Measurements from ENCODE around the gene SART1. TPM values are rescaled to one million over a fixed set of nuclear protein-coding genes. Genes with fewer than 3 reads are reported as not detected.
"Not testable (repeated sequence)": the region's sequence is repeated elsewhere in the genome, so short reads cannot be mapped to it uniquely, and the experiment has no call there.

SART1 gene
- total RNA-seq, 1 experiment from 2014 or later: 28.4 TPM

DNA sequence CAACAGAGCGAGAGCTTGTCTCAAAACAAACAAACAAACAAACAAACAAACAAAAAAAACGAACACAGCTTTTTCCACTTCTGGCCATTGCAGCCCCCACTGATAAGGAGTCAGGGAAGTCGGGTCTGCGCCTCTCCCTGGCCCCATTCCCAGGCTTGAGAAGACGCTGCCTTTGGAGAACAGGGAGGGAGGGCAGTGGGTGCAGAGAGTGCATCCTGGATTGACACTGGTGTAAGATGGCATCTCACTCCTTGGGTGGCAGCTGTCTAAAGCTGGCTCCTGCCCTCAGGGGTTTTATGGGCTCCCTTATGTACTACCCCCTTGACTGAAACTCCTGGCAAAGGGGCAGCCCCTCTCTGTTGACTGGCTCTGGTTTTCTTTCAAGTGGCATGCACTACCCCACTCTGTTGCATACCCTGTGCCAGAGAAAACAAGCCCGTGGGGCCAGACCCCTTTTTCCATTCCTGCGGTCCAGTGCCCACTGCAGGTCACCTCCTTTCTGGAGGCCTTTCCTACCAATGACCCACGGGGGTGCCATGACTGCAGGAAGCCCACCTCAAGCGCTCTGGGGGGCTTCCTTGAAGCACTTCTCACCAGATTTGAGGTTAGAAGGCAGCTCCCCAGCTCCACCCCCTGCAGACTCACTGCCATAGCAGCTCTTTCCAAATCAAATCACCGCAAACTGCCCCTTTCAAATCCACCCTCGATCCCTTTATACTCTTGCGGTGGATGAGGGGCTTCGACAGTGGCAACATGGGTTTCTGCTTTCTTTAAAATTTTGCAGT, 29.6 kb upstream of the SART1 start:
- DNase-seq (ENCODE audit: extremely low read depth, low read depth): no peak

DNA sequence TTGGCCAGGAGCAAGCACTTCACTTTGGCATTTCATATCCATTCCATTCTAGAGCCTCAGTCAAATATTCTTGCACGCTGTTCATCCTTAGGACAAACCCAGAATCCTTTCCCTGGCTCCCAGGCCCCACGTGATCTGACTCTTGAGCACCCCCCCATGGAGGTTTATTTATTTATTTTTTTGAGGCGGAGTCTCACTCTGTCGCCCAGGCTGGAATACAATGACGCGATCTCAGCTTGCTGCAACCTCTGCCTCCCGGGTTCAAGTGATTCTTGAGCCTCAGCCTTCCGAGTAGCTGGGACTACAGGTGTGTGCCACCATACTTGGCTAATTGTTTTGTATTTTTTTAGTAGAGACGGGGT, 29.0 kb upstream of the SART1 start:
- DNase-seq (ENCODE audit: extremely low read depth, low read depth): no peak

GRCh38 chr11:65934014-65934413, 27.5 kb upstream of the SART1 start:
- no peak for DNase-seq (ENCODE audit: extremely low read depth, low read depth)

- DNase-seq (ENCODE audit: extremely low read depth, low read depth): no peak
Measured at GRCh38 chr11:65937766-65938165, 23.8 kb upstream of the SART1 start.

DNA sequence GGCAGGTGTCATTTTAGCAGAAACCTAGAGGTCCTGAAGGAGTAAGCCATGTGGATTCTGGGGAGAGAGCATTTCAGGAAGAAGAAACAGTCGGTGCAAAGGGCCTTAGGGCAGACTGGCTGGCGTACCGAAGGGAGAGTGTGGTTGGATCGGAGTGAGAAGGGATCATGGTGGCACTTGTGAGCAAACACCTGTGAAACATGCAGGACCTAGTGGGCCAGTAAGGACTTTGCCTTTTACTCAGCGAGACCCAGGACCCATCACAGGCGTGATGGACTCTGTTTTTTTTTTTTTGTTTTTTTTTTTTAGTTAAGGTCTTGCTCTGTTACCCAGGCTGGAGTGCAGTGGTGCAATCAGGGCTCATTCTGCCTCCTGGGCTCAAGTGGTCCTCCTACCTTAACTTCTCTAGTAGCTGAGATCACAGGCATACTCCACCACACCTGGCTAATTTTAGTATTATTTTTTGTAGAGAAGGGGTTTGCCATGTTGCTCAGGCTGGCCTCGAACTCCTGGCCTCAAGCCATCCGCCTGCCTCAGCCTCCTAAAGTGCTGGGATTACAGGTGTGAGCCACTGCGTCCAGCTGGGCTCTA, 19.7 kb upstream of the SART1 start:
- no peak for DNase-seq (ENCODE audit: extremely low read depth, low read depth)

GRCh38 chr11:65942531-65942930, 19.0 kb upstream of the SART1 start:
- no peak for DNase-seq (ENCODE audit: extremely low read depth, low read depth)

GRCh38 chr11:65944191-65944590, 17.3 kb upstream of the SART1 start:
- DNase-seq (ENCODE audit: extremely low read depth, low read depth): no peak

DNA sequence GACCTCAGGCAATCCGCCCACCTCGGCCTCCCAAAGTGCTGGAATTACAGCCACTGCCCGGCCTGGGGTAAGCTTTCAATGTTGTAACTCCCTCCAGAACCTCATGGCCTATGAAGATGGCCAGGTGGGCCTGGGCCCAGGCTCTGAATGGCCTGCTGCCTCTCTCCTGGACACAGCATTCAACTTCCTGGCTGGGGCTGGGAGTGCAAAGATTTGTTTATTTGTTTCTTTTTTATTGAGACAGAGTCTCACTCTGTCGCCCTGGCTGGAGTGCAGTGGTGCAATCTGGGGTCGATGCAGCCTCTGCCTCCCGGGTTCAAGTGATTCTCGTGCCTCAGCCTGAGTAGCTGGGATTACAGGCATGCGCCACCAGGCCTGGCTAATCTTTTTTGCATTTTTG, 16.8 kb upstream of the SART1 start:
- no peak for DNase-seq (ENCODE audit: extremely low read depth, low read depth)

- DNase-seq (ENCODE audit: extremely low read depth, low read depth): no peak
Measured at GRCh38 chr11:65945430-65945911, 16.1 kb upstream of the SART1 start, which contains the start of gene TSGA10IP. Gene TSGA10IP, plus strand, starts transcription at chr11:65945480. Its CDS starts 196 bp downstream, at chr11:65945676.

- no peak for DNase-seq (ENCODE audit: extremely low read depth, low read depth)
Measured at GRCh38 chr11:65945941-65946558, 15.5 kb upstream of the SART1 start.

- DNase-seq (ENCODE audit: extremely low read depth, low read depth): no peak
Measured at GRCh38 chr11:65946655-65947054, 14.9 kb upstream of the SART1 start.

DNA sequence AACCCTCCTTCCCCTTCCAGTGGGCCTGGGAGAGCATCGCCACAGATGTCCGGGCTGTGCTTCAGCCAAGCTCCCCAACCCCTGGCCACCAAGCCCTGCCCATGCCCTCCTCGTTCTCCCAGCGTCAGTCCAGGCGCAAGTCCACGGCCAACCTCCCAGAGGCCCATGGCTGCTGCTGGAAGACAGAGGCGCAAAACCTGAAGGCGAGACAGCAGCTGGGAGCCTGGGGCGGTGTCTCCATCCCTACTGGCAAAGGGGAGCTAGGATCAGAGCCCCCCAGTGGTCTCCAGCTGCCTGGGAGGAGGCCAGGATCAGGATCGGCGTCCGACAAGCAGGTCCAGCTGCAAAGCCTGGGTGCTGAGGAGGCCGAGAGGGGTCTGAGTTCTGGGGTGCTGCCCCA, 14.4 kb upstream of the SART1 start:
- no peak for DNase-seq (ENCODE audit: extremely low read depth, low read depth)

DNA sequence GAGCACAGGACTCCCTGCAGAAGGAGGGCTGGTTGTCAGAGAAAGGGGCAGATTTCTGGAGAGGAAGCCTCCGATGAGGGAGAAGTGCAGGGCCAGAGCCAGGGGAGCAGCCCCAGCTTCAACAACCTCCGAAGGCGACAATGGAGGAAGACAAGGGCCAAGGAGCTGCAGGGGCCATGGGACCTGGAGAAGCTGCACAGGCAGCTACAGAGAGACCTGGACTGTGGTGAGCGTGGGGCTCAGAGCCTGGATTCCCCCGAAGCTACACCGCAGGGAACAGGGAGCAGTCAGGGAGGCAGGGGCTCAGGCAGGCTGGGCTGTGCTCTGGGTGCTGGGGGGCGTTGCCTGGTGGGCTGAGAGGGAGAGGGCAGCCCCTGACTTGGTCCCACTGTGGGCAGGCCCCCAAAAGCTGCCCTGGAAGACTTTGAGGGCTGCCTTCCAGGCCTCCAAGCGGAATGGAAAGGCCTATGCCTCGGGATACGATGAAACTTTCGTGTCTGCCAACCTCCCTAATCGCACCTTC, 13.9 kb upstream of the SART1 start:
- DNase-seq (ENCODE audit: extremely low read depth, low read depth): no peak

DNA sequence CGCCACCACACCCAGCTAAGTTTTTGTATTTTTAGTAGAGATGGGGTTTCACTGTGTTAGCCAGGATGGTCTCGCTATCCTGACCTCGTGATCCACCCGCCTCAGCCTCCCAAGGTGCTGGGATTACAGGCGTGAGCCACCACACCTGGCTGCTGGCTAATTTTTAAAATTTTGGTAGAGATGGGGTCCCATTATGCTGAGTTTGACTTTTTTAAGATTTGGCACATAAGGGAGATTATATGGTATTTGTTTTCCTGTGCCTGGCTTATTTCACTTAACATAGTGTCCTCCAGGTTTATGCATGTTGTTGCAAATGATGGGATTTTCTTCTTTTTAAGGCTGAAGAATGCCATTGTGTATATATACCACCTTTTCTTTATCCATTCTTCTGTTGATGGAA, 10.8 kb upstream of the SART1 start:
- DNase-seq (ENCODE audit: extremely low read depth, low read depth): not testable (repeated sequence)

GRCh38 chr11:65951641-65952040, 9.9 kb upstream of the SART1 start:
- not testable (repeated sequence) for DNase-seq (ENCODE audit: extremely low read depth, low read depth)

GRCh38 chr11:65952052-65952521, 9.4 kb upstream of the SART1 start:
- no peak for DNase-seq (ENCODE audit: extremely low read depth, low read depth)

- no peak for DNase-seq (ENCODE audit: extremely low read depth, low read depth)
Measured at GRCh38 chr11:65953471-65953870, 8.1 kb upstream of the SART1 start.

GRCh38 chr11:65954771-65955170, 6.8 kb upstream of the SART1 start:
- DNase-seq (ENCODE audit: extremely low read depth, low read depth): no peak

- no peak for DNase-seq (ENCODE audit: extremely low read depth, low read depth)
Measured at GRCh38 chr11:65958291-65958690, 3.2 kb upstream of the SART1 start.

- no peak for DNase-seq (ENCODE audit: extremely low read depth, low read depth)
Measured at GRCh38 chr11:65958774-65959420, 2.6 kb upstream of the SART1 start.

DNA sequence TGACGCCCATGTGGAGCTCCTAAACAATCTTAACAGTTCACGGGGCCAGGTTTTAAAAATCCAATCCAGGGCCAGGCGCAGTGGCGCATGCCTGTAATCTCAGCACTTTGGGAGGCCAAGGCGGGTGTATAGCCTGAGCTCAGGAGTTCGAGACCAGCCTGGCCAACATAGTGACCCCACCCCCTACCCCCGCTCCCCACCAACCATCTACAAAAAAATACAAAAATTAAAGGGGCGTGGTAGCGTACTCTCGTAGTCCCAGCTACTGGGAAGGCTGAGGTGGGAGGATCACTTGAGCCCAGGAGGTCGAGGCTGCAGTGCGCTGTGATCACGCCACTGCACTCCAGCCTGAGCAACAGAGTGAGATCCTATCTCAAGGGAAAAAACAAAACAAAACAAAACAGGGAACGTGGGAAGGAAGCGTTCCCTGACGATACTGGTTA, 689 bp upstream of the SART1 start:
- no peak for DNase-seq (ENCODE audit: extremely low read depth, low read depth)
